CD4-positive, alpha-beta T cell treated with Interleukin-15 for 1 hour (primary cell): Measurements from ENCODE around the gene DNPEP.

Experiments
- DNase-seq: peaks from one replicate; pipeline ENCODE4 v3.0.0-alpha.2; 2020

DNPEP gene

GRCh38 chr2:219387306-219388120 is at the start of gene DNPEP:
DNPEP (minus strand) TSS chr2:219387912; CDS start chr2:219387794, 118 bp downstream.
- DNase-seq: no peak

DNA sequence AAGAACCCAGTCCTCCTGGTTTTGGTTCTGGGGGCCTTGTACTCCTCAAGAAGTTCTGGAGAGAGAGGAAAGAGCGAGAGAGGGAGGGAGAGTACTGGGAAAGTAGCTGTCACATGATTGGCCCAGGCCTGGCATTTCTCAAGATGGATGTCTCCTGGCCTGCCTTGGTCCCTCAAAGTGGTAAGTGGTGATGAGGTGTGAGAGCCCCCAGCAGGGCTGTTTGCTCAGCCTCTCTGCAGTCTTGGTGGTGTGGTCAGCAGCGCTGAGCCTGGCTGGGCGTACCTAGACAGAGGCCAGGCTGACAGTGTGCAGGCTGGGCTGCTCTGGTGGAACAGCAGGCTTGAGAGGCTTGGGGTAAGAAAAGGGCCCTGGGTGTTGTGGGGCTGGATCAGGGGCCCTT is 49.4 kb upstream of the DNPEP start:
- DNase-seq: no peak

DNA sequence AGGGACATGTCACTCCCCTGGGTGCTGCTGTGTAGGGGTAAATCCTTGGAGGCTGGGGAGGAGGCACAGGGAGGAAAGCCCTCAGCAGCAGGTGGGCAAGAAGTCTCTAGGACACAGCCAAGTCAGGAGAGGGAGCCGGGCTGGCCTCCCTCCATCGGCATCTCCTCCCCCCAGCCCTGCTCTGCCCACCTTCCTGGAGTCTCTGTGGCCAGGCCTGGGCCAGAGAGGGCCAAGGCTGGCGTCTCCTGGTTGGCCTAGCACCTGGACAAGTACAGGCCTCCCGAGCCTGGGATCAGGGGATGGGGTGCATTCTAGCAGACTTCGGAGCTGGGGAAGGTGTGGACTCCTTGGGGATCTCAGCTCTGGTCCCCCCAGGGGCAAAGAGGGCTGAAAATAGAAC is 48.8 kb upstream of the DNPEP start:
- DNase-seq: no peak

DNA sequence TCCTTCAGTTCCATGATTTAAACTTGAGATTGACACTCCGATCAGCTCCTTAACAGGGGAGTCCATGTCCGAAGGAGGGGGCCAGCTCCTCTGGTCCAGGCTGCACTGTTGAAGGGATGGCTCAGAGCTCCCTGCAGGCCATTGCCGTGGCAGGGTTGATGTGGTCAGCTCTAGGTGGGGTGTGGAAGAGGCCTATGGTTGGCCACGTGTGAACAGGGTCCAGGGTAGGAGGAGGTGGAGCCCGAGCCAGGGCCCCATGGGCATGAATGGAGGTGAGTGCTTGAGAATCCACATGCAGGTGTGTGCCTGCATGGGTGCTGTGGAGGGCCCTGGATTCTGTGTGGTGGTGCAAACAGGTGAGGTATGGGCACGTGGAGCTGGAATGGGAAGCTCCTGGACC is 48.0 kb upstream of the DNPEP start:
- no peak for DNase-seq

DNA sequence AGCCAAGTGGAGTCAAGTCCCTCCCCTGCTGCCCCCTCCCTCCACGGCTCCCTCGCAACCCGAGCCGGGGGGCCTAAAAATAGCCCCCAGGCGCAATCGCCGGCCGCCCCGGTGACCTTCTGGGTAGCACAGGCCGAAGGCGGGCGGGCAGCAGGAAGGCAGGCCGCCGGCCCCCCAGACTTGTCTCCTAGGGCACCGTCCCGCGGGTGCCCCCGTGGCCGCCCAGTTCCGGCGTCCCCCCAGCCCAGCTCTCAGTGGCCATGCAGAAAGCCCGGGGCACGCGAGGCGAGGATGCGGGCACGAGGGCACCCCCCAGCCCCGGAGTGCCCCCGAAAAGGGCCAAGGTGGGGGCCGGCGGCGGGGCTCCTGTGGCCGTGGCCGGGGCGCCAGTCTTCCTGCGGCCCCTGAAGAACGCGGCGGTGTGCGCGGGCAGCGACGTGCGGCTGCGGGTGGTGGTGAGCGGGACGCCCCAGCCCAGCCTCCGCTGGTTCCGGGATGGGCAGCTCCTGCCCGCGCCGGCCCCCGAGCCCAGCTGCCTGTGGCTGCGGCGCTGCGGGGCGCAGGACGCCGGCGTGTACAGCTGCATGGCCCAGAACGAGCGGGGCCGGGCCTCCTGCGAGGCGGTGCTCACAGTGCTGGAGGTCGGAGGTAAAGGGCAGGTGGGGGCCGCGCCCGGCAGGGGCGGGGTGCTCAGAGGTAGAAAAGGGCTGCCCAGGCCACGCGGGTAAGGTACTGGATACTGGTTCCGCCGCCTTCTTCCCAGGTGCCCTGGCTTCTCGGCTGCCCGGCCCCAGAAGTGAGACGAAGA is 47.2 kb upstream of the DNPEP start, which contains the start of gene SPEG:
SPEG (plus strand) TSS at position 126 of the 808 bp plus-strand sequence; CDS start at position 261, 135 bp downstream.
- DNase-seq: no peak

GRCh38 chr2:219434468-219434717 is 46.7 kb upstream of the DNPEP start:
- DNase-seq: no peak

- DNase-seq: no peak
Measured at GRCh38 chr2:219433666-219434467, 46.2 kb upstream of the DNPEP start.

- DNase-seq: no peak
Measured at GRCh38 chr2:219430633-219431615, 43.2 kb upstream of the DNPEP start.

DNA sequence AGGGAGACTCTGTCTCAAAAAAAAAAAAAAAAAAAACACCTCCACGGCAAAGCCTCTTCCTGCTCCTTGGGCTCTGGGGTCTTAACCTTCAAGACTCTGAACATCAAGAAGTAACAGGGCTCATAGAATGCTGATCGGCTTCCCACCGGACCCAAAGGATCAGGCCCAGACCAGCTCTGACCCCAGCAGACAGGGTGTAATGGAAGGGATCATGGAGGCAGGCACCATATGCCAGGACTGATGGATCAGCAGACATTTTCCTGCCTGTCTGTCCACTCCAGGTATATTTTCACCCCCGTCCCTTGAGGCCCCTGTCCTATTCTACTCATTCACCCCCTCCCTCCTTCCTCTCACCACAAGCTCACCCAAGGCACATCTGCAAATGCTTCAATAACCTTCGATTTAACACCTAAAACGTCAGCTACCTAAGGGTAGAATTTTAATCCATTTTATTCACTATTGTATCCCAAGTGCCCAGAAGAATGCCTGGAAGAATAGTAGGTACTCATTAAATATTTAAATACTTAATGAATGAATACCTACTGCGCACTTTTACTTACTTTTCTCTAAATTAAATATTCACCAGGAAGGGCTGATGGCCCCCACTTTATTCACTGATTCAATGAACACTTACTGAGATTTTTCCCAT is 42.4 kb upstream of the DNPEP start:
- DNase-seq: no peak

- no peak for DNase-seq
Measured at GRCh38 chr2:219428469-219428868, 40.8 kb upstream of the DNPEP start.

DNA sequence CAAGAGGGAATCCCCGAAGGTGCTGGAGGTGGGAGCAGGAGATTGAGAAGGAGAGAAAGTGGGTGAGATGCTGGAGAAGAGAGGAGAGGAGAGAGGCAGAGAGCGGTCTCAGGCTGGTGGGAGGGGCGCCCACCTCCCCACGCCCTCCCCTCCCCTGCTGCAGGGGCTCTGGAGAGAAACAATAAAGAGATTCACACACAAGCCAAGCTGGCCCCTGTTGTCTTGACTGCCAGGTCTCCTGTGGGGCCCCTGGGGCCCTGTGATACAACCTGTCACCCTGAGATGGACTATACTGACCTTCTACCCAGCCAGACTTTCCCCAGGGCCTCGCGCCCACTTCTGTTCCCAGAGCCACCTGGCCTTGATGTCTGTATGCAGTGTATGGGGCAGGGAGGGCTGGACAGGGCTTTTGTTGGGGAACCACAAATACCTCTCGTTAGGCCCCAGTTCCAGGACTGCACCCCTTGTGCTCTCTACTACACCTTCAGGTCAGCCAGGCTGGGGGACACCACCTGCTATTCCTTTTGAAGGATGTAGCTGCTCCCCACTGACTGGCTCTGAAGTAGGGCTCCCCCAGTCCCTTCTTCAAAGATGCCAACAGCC is 38.9 kb upstream of the DNPEP start:
- no peak for DNase-seq

GRCh38 chr2:219426068-219426443 is 38.3 kb upstream of the DNPEP start:
- no peak for DNase-seq

GRCh38 chr2:219425238-219426067 is 37.7 kb upstream of the DNPEP start:
- no peak for DNase-seq

DNA sequence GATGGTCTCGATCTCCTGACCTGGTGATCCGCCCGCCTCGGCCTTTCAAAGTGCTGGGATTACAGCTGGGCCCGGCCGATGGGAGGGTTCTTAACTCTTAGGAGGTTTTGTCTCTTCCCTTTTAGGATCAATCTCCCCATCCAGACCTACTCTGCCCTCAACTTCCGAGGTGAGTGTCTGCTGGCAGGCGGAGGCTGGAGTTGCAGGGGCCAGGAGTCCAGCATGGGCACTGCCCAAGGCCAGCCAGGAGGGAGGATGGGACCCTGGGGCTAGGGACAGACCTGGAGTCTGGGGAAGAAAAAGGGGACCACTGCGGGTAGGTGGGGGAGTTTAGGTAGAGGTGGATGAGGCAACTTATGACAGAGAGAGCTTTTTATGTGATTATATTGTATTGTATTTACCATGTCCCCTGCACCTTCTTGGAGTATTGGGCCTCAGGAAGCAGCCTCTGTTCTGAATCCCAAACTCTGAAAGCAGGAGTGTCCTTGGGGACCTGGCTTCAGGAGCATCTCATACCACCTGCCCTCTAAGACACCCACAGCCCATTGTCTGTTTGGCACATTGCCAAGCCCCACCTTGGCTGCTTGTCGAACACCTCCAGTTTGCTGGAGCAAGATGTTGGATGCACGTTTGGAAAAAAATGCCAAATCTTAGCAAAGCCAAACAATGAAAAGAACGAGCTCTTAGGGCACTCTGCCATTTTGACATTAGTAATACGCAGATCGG is 36.1 kb upstream of the DNPEP start:
- DNase-seq: no peak

GRCh38 chr2:219422952-219423534 is 35.3 kb upstream of the DNPEP start:
- DNase-seq: no peak

DNA sequence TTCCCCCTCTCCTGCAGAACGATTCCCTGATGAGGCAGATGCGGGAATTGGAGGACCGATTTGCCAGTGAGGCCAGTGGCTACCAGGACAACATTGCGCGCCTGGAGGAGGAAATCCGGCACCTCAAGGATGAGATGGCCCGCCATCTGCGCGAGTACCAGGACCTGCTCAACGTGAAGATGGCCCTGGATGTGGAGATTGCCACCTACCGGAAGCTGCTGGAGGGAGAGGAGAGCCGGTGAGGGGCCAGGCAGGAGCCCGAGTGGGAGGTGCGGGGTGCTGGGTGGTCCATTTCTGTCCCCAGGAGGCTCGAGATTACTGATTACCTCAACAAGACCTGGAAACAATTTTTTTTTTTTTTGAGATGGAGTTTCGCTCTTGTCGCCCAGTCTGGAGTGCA is 33.6 kb upstream of the DNPEP start:
- DNase-seq: no peak

- no peak for DNase-seq
Measured at GRCh38 chr2:219420687-219421086, 33.0 kb upstream of the DNPEP start.

DNA sequence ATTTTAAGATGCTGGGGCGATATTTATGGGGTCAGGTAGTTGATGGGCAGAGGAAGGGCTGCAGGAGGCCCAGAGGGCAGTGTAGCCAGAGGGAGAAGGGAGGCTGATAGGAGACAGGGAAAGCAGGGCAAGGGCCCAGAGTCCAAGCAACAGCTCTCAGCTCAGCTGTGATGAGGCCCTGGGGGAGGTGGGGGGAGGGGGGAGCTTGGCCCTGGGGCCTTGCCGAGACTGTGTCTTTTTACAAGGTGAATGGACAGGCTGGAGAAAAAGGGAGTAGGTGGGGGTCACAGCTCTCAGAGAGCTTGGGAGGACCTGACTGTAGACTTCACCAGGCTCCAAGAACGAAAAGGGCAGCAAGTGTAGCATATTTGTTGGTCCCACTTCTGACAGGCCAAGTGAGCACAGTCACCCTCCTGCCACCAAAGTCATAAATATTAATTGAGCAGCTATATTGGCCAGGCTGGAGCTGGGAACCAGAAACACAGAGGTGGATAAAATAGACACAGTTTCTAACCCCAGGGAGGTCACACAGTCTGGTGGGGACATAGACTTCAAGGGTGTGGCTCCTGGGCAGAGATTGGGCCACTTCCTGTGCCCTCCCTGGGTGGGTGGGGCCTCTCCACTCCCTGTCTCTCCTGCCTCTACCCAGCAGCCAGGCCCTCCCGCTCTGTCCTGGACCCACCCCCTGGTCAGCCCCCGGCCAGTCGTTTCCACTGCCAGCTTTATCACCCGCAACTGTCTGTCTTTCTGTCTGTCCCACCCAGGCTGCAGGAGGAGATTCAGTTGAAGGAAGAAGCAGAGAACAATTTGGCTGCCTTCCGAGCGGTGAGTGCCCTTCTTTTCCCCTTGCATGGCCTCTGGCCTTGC is 31.9 kb upstream of the DNPEP start:
- DNase-seq: no peak
